GM12892 (cell line): Measurements from ENCODE around the gene CAMTA1.

Source experiments
- DNase-seq: peaks from one replicate; pipeline ENCODE4 v3.0.0; 2011; ENCODE audit not compliant: insufficient read length
- FAIRE-seq: peaks from 2 replicates; lab custom pipeline; 2011; peaks lifted over from hg19 to GRCh38; lab: Jason Lieb, UNC
- POLR2A ChIP-seq: IDR thresholded peaks from 2 replicates; pipeline ENCODE4 v1.6.1; 2011; ENCODE audit warnings: low read depth, low read length, control low read depth
- POLR2AphosphoS5 ChIP-seq: IDR thresholded peaks from 2 replicates; pipeline ENCODE4 v1.6.1; 2011; ENCODE audit warnings: low read depth, low read length, control low read depth
- TAF1 ChIP-seq: IDR thresholded peaks from 2 replicates; pipeline ENCODE4 v1.6.1; 2011; ENCODE audit warnings: low read depth, mild to moderate bottlenecking, control low read depth, low read length, borderline replicate concordance

The CAMTA1 gene

DNA sequence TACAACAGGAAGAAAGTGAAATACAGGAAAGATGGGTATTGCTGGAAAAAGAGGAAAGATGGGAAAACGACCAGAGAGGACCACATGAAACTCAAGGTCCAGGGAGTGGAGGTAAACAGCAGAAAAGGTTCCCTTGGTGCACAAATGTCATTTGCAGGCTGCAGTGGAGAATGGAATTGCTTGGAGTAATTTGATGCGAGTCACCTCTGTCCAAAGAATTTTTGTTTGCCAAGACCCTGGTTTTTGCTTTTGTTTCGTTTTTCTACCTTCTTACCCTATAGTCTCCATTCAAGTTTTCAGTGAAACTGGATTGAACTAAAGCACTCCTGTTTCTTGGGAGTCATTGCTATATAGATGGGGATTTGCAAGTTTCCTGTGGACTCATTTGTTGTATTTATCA lies 464.3 kb downstream of the CAMTA1 start:
- no peak for FAIRE-seq
- no peak for TF ChIP-seq TAF1
- TF ChIP-seq POLR2A = no peak
- TF ChIP-seq POLR2AphosphoS5 = no peak
- no peak for DNase-seq

DNA sequence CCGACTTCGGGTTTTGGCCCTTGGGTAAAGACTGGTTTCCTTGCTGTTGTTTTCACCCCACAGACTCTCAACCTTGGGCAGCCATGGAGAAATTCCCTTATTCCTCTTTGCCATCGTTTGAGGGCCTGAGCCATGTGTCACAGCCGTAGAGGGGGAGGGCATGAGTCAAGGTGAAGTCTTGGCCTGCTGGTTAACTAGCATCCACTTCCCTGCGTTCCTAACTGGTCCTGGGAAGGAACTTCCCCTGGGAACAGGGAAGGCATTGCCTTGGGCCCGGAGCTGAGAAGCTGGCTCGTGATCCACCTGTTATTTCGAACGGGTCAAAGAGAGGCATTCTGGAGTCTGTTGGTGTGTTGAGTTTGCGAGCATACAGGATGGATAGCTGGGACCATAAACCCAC lies 464.9 kb downstream of the CAMTA1 start:
- TF ChIP-seq POLR2AphosphoS5 = no peak
- TF ChIP-seq TAF1 = no peak
- no peak for TF ChIP-seq POLR2A
- DNase-seq (no peak), FAIRE-seq (no peak)

DNA sequence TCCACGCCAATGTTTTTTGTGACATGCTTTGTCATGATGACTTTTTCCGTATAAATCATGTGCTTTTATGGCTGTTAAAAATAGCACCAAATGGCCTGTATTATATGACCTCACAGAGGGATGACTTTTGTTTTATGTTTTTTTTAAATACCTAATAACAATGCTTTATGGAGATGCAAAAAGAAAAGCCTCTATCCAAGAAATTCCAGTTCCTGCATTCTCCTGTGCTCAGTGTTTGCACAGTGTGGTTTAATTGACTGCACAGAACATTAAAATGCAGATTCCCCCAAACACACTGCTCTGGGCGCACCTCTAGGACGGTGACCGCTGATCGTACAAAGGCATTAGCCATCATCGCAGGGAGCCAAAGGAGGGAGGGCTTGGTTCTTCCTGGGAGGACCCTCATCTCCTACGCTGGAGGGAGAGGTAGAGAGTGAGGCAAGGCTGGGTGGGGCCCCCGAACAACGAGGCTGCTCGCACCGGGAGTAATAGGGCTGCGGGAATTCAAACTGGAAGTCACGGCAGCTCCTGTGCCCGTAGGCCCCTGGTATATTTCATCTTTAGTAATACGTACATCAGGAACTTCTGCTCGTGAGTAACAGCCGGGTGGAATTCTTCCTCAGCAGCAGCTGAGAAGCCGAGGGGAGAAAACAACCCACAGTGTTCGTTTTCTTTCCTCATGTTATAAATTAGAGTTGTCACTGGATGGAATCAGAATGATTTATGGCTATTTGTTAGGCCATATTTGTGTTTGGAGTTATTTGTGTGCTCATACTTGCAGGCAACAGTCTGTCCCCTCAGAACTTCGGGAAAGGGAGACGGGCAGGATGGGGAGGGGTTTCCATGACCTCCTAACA lies 465.6 kb downstream of the CAMTA1 start:
- DNase-seq = no peak
- no peak for FAIRE-seq
- no peak for TF ChIP-seq POLR2AphosphoS5

DNA sequence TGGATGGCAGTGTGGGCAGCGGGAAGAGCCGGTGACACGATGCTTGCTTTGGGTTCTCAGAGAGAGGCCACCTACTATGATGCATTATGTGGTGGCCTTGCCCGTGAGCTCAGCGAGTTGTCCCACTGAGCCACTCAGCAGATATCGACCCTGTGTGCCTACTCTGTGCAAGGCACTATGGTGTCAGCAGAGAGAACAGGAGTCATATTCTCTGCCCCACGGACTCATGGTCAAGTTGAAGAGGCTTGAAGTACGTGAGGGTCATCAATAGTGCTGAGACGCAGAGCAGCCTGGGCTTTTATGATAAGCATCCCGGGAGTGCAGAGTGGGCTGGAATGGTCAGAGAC lies 466.2 kb downstream of the CAMTA1 start:
- FAIRE-seq (no peak), DNase-seq (no peak)
- no peak for TF ChIP-seq POLR2A
- TF ChIP-seq TAF1 = no peak
- TF ChIP-seq POLR2AphosphoS5 = no peak

DNA sequence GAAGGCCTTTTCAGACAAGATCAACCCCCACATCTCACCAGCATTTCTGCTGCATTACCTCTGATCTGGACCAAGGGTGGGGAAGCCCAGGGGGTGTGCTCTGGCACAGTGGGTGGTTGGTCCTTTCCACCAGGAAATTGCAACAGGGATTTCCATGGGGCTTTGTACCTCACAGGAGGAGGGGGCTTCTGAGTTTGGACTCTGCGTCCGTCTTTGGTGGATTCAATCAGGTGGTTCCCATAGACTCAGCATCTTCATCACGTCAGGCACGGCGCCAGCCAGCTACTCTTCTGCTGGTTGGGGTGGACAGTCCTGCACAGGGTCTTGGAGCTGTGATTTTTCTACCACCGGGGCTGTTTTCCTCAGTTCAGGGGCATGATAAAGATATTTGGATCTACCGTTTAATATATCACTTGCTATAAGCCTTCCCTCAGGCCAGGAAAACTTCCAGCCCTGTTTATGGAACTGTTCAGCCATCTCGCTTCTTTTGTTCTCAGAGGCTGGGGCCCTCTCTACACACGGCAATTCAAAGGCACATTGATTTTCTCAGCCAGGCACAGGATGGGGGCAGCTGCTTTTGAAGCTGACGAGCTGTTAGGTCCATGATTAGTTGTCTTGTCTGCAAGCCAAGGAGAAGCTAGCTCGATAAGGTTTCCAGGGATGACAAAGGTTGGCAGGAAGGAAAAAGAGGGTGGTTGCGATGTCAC lies 467.3 kb downstream of the CAMTA1 start:
- TF ChIP-seq POLR2A = no peak
- no peak for TF ChIP-seq POLR2AphosphoS5
- TF ChIP-seq TAF1 = no peak
- FAIRE-seq = no peak
- no peak for DNase-seq

DNA sequence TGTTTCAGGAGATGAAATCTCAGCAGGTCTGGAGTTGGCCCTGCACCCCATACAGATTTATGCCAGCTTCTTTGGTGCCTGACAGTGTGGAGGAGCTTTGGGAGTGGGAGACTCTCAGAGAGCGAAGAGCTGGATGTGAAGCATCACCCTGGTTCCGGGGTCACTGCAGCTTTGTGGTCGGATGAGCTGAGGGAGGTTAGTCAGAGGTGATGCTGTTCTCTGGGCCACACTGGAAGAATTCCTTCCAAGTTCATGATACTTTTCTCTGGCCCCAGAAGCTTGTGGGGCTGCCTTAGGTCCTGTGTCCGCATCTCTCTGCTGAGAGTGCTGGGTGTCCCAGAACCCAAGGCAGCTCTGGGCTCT lies 467.8 kb downstream of the CAMTA1 start:
- TF ChIP-seq TAF1 (no peak), POLR2A (no peak)
- FAIRE-seq (no peak), DNase-seq (no peak)

DNA sequence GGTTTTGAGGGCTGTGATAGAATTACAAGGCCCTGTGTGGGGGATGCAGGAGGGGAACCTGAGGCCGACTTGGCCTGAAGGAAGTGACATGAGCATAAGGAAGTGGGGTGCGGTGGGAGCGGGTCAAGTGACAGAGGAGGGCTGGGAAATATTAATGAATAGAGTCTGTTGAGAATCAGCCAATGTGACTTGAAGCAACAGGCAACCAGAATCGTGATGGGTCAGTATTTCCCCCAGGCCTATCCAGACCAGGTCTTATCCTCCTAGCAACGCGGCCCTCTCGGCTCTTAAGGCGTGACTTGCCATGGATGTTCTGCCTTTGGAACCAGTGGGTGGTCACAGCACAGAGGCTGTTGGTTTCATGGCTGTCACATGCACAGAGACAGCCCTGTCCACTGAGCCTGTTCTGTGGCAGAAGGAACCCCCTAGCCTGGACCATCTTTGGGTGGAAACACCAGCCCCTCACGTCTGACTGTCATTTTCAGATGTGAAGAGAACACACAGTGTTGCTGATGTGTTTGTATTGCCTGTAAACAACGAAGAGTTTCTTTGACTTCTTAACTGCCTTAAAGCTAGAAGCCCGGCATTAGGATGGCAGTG lies 468.8 kb downstream of the CAMTA1 start:
- DNase-seq = no peak
- TF ChIP-seq POLR2AphosphoS5 = no peak
- no peak for TF ChIP-seq TAF1
- no peak for TF ChIP-seq POLR2A
- no peak for FAIRE-seq

DNA sequence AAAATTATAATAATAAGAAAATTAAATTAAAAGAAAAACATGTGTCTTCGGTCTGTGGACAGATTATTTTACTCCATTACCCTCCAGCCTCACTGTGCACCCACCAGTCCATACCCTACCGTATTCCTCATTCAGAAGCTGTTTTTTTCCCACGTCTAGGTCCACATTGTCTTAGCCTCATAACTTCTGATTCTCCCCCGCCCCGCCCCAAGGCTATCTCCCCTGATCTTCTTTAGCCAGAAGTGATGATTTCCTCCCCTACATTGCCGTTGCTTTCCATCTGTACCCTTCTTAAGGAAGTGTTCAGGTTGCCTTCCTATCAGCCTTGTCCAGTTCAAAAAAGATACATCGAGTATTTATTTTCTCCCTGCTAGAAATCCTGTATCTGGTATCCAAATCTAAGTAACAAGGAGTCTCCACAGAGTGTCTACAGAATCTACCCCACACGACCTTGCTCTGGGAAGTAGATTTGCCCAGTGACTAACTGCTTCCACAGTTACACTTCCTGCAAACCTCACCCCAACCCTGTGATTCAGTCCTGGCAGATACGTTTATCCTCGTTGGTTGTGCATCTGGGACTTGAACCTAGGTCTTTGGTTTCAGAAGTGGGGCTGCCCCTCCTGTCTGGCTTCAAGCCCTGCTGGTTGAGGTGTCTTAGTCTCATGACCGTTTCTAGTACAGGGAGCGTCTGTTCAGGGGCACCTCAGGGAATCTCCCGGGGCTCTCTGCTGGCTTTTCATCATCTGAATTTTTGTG lies 470.2 kb downstream of the CAMTA1 start:
- TF ChIP-seq POLR2AphosphoS5 = no peak
- no peak for TF ChIP-seq POLR2A
- no peak for TF ChIP-seq TAF1
- no peak for DNase-seq
- FAIRE-seq = no peak

DNA sequence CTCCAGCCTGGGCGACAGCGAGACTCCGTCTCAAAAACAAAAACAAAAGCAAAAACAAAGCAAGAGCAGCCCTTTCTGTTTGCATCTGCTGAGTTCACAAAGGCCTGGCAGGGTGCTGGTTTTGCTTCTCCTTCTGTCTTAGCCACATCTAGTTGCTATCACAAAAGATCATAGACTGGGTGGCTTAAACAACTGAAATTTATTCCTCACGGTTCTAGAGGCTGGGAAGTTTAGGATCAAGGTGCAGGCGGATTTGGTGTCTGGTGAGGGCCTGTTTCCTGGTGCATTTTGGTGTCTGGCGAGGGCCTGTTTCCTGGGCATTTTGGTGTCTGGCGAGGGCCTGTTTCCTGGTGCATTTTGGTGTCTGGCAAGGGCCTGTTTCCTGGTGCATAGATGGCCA lies 471.3 kb downstream of the CAMTA1 start:
- no peak for DNase-seq
- no peak for FAIRE-seq
- TF ChIP-seq POLR2A = no peak
- TF ChIP-seq TAF1 = no peak
- no peak for TF ChIP-seq POLR2AphosphoS5

DNA sequence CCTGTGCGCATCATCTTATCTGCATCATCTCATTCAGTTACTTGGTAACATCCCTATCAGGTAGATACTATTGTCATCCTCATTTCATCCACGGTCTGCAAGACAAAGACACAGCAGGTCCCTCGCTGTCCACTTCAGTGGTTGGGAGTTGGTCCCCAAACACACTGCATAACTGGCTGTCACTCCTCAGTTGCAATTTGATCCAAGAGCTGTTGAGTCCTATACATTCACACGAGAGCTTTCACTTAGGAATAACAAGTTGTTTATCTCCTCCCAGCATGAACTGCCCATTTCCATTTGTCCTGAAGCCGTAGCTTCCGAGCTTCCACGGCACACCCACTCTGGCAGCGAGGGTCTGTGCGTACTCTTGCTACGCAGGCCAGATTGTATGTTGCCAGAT lies 472.0 kb downstream of the CAMTA1 start:
- FAIRE-seq (no peak), DNase-seq (no peak)
- no peak for TF ChIP-seq TAF1
- TF ChIP-seq POLR2A = no peak
- no peak for TF ChIP-seq POLR2AphosphoS5

DNA sequence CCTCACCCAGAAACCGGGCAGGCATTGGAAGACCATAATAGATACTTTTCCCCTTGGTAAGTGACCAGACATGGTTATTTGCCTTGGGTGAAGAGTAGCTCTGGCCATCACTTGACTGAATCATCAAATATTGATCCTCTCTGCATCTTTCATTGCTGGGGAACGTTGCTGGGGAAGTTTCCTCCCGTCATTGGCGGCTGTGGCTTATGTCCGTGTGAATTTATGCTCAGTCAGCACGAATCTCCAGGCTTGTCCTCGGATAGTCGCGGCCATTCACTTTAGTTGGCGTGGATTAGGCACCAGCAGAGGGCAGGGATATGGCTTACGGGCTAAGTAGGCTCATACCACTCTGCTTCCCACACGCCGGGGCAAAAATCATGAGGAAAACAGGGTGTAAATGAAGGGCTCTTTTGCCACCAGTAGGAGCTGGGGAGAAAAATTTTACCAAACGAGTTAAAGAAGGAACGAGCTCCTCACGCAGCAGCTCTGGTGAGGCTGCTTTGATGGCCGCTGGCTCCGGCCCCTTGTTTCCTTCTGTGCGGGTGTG lies 473.4 kb downstream of the CAMTA1 start:
- no peak for DNase-seq
- FAIRE-seq = no peak
- TF ChIP-seq POLR2A (no peak), POLR2AphosphoS5 (no peak), TAF1 (no peak)

DNA sequence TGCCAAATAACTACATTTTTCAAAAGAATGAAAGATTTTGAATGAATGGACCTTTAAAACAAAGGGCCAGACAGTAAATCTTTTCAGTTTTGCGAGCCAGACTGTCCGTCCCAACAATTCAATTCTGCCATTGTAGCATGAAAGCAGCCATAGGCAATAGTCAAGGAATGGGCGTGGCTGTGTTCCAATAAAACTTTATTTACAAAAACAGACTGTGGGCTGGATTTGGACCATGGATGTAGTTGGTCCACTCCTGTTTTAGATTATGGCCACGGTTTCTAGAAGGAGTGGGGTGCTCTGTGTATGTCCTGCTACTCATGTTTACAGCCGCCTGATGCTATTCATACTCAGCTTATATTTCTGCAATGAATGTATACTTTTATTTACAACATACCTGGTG lies 474.7 kb downstream of the CAMTA1 start:
- TF ChIP-seq POLR2A (no peak), TAF1 (no peak), POLR2AphosphoS5 (no peak)
- DNase-seq (no peak), FAIRE-seq (no peak)
